GM15510 (cell line): ENCODE measurements around the gene KLRF2.

Source experiments
- POLR2A ChIP-seq: IDR thresholded peaks from 3 replicates; pipeline ENCODE4 v1.6.1; 2011; ENCODE audit warnings: borderline replicate concordance; ENCODE audit not compliant: insufficient read length; ENCODE audit errors: extremely low read depth

KLRF2 gene

GRCh38 chr12:9881246-9881645 is at the start of gene KLRF2:
KLRF2 (plus strand) TSS chr12:9881489; CDS start chr12:9881596, 107 bp downstream.
- TF ChIP-seq POLR2A = no peak

GRCh38 chr12:9831720-9832119 is 49.6 kb upstream of the KLRF2 start:
- no peak for TF ChIP-seq POLR2A

DNA sequence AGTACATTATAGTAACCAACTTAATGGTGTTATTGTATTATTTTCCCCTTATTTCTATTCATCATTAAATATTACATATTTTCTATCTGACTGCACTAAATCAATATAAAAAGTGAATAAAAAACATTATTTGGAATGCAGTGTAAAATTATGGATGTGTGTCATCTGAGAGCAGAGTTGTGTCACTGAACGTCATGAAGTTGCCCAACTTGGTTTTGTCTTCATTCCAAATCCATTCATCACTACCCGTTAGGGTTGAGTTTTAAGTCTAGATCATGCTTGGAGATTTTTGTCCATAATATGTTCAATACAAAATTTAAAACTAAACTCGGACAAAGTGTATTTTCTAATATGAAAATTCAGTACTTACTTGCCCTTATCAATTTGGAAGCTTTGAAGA is 37.9 kb upstream of the KLRF2 start:
- no peak for TF ChIP-seq POLR2A

DNA sequence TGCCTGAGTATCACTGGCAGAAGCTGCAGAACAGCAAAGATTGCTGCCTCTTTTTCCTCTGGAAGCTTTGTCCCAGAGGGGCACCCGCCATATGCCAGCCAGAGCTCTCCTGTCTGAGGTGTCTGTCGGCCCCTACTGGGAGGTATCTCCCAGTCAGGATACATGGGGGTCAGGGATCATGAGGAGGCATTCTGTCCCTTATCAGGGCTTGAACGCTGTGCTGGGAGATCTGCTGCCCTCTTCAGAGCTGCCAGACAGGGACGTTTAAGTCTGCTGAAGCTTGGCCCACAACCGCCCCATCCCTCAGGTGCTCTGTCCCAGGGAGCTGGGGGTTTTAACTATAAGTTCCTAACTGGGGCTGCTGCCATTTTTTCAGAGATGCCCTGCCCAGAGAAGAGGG is 32.4 kb upstream of the KLRF2 start:
- TF ChIP-seq POLR2A = no peak

- TF ChIP-seq POLR2A = no peak
Observed at GRCh38 chr12:9851050-9851449, 30.2 kb upstream of the KLRF2 start.

GRCh38 chr12:9851927-9852326 is 29.4 kb upstream of the KLRF2 start:
- no peak for TF ChIP-seq POLR2A

DNA sequence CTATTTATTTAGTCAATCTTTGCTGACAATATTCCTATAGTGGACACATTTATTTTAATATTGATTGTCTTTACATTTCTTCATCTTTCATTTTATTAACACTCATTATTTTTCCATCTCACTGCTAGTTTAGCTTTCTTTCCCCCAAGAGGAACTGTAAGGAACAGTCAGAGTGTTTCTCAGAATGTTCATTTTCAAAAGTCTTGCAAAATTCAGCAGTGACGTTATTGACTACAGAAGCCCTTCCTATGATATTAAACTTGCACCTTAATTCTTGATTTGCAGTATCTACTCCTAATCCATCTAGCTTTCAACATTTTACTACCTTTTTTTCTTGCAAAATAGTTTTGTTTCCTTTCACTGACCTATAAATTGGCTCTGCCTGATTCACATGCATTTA is 25.1 kb upstream of the KLRF2 start:
- no peak for TF ChIP-seq POLR2A

GRCh38 chr12:9856894-9857293 is 24.4 kb upstream of the KLRF2 start:
- no peak for TF ChIP-seq POLR2A

- no peak for TF ChIP-seq POLR2A
Observed at GRCh38 chr12:9858135-9858534, 23.2 kb upstream of the KLRF2 start.

GRCh38 chr12:9864913-9865675 is 16.2 kb upstream of the KLRF2 start:
- TF ChIP-seq POLR2A = no peak

GRCh38 chr12:9866860-9867269 is 14.4 kb upstream of the KLRF2 start:
- no peak for TF ChIP-seq POLR2A

DNA sequence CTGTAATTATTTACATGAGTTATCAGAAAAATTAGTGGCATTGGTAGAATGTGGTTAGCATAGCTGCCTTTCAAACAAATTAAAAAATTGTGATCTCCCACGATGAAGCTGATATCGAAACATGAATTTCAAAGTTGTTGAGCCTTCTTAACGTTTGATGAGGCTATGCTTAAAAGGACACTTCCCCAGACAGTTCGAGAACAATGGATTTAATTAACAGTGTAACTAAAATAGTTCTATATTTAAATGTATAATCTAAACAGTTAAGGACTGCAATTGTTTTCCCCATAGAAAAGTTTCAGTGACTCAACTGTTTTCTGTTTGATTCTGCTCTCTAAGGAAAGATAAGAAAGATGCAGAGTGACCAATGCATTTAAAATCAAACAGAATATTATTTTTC is 13.8 kb upstream of the KLRF2 start:
- TF ChIP-seq POLR2A = no peak

GRCh38 chr12:9868311-9868801 is 12.9 kb upstream of the KLRF2 start:
- TF ChIP-seq POLR2A = no peak

DNA sequence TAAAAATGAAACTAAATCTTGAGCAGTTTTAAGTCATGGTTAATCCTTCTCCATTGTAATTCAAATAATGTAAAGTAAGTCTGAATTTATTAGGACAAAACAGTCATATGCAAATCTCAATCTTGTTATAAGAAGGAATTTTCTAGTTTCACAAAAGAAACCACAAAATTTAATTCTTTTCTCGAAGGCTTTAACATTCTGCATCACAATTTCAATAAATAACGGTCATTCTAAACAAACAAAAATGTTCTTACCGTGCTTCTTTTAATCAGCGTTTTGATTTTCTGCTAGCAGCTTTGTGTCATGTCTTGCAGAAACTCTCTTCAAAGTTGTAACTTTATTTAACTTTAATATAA is 12.4 kb upstream of the KLRF2 start:
- no peak for TF ChIP-seq POLR2A

DNA sequence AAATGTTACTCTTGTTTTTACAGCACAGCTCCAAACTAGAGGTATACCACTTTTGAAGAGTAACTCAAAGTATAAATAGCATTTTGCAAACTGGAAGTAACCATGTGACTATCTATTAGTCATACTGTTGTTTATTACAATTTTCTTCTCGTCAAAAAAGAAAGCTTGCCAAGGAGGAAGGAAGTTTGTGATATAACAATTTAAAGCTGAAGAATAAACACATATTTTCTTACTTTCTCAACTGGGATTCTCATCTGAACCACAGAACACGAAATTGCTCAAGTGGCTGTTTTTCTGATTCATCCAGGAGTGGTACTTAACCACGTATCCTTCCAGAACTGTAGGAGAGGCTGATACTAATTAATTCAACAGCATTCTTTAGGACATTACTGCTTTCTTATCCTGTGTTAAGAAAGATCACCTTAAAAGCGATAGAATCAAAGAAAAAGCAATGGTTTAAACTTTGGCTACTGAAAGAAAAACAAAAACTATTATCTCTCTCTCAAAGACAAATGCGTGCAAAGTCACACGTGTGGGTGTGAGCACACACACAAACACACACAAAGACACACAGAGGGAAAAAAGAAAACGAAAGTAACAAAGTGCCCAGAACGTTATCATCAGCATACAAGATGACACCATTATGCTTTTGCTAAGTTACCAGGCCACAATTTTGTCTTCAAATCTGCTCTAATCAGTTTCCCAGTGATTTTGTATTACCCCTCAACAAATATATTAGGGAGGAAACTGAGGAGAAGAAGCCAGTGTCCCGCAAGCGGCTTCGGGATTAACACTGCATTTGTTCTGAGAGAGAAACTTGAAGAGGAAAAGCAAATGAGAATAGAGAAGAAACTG is 11.8 kb upstream of the KLRF2 start, which contains the start of gene CLEC2B:
CLEC2B (minus strand) TSS at position 48 of the 855 bp plus-strand sequence.
- TF ChIP-seq POLR2A = no peak
